ENCODE measurements around the gene ATAD3A. TPM values are rescaled to one million over a fixed set of nuclear protein-coding genes. Genes with fewer than 3 reads are reported as not detected.

ATAD3A gene
- total RNA-seq, 1 experiment from 2014 or later, result 63.2 TPM

DNA sequence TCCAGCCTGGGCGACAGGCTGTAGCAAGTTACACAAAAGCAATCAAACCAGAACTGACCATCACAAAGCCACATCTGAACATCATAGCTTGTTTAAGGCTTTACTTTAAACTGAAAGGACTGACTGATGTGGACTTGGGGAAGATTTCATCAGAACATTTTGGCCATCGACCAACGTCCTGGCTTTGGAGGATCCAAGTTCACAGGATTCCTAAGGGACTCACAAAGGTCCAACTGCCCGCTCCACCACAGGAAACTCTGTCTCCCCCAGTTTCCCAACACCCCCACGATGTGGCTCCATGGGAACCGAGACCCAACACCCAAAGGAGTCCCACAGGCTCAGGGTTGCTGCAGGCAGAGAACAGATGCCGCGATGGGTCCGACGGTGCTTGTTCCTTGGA lies 53.4 kb downstream of the ATAD3A start:
- no peak for DNase-seq (ENCODE audit: unreplicated experiment)
- peak overlapping the region; percentile 42 for H3K27ac Mint-ChIP-seq (ENCODE audit: low read depth, unreplicated experiment)
- H3K36me3 Mint-ChIP-seq (ENCODE audit: insufficient read depth, unreplicated experiment), result peaks cover 85% of the 10 kb centered on the region
- H3K4me3 Mint-ChIP-seq (ENCODE audit: unreplicated experiment), result no peak overlapping the region
- TF ChIP-seq, protein P1, sequence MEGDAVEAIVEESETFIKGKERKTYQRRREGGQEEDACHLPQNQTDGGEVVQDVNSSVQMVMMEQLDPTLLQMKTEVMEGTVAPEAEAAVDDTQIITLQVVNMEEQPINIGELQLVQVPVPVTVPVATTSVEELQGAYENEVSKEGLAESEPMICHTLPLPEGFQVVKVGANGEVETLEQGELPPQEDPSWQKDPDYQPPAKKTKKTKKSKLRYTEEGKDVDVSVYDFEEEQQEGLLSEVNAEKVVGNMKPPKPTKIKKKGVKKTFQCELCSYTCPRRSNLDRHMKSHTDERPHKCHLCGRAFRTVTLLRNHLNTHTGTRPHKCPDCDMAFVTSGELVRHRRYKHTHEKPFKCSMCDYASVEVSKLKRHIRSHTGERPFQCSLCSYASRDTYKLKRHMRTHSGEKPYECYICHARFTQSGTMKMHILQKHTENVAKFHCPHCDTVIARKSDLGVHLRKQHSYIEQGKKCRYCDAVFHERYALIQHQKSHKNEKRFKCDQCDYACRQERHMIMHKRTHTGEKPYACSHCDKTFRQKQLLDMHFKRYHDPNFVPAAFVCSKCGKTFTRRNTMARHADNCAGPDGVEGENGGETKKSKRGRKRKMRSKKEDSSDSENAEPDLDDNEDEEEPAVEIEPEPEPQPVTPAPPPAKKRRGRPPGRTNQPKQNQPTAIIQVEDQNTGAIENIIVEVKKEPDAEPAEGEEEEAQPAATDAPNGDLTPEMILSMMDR (IDR thresholded peaks at IDR 0.05; ENCODE audit: unreplicated experiment), result no peak
- peaks cover 6% of the 10 kb centered on the region for H3K4me1 Mint-ChIP-seq (ENCODE audit: insufficient read depth, unreplicated experiment)
- intact Hi-C loops (cut with micrococcal nuclease), result no loop called here
- no TSS peak for BruUV-seq (replicated peaks)
- CTCF ChIA-PET, result interaction anchor here (0.6 kb wide), 1 partner anchor 193 kb away, joined by 3 read pairs; no protein-coding TSS in a partner anchor
- no peaks in the 10 kb centered on the region for H3K27me3 Mint-ChIP-seq (ENCODE audit: insufficient read depth, unreplicated experiment)
- H3K9me3 Mint-ChIP-seq (ENCODE audit: unreplicated experiment), result no peaks in the 10 kb centered on the region
- POLR2A ChIA-PET, result interaction anchor here (1.0 kb wide), 1 partner anchor 9 kb away, joined by 3 read pairs; no protein-coding TSS in a partner anchor

DNA sequence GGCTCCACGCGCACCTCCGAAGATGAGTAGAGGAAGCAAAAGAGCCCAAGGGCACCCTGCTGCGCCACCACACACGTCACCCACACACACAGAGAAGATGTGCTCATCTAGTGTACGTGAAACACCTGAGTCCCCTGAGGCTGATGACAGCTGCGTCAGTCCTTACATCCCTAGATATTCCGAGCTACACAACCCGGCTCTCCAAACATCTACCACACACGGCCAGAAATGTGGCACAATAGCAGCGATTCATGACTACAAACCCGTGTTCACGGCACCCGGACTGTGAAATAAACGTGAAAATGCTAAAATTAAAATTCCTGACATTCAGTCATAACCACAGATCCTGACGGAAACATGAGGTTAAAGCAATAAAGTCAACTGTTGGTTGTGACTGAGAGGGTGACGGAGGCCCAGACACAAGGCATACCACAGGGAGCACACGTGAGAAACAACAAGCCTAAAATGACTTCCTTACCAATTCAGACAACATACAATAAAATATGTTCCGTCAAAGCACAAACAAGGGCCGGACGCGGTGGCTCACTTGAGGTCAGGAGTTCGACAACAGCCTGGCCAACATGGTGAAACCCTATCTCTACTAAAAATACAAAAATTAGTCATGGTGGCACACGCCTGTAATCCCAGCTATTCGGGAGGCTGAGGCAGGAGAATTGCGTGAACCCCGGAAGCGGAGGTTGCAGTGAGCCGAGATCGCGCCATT lies 55.4 kb downstream of the ATAD3A start:
- no peaks in the 10 kb centered on the region for H3K27me3 Mint-ChIP-seq (ENCODE audit: insufficient read depth, unreplicated experiment)
- no TSS peak for BruUV-seq (replicated peaks)
- intact Hi-C loops (cut with micrococcal nuclease), result no loop called here
- peaks cover 6% of the 10 kb centered on the region for H3K4me1 Mint-ChIP-seq (ENCODE audit: insufficient read depth, unreplicated experiment)
- TF ChIP-seq, protein P1 (IDR thresholded peaks at IDR 0.05; ENCODE audit: unreplicated experiment), result no peak
- ChIA-PET POLR2A (no interaction called here), CTCF (no interaction called here)
- H3K4me3 Mint-ChIP-seq (ENCODE audit: unreplicated experiment), result no peak overlapping the region
- H3K9me3 Mint-ChIP-seq (ENCODE audit: unreplicated experiment), result no peaks in the 10 kb centered on the region
- no peak for DNase-seq (ENCODE audit: unreplicated experiment)
- H3K36me3 Mint-ChIP-seq (ENCODE audit: insufficient read depth, unreplicated experiment), result peaks cover 85% of the 10 kb centered on the region
- no peak overlapping the region for H3K27ac Mint-ChIP-seq (ENCODE audit: low read depth, unreplicated experiment)

- Mint-ChIP-seq H3K27ac (ENCODE audit: low read depth, unreplicated experiment) (no peak overlapping the region), H3K9me3 (ENCODE audit: unreplicated experiment) (no peaks in the 10 kb centered on the region), H3K4me3 (ENCODE audit: unreplicated experiment) (no peak overlapping the region), H3K27me3 (ENCODE audit: insufficient read depth, unreplicated experiment) (no peaks in the 10 kb centered on the region), H3K36me3 (ENCODE audit: insufficient read depth, unreplicated experiment) (peaks cover 81% of the 10 kb centered on the region), H3K4me1 (ENCODE audit: insufficient read depth, unreplicated experiment) (peaks cover 6% of the 10 kb centered on the region)
- CTCF ChIA-PET, result interaction anchor here (0.8 kb wide), 1 partner anchor 168 kb away, joined by 3 read pairs; no protein-coding TSS in a partner anchor
- no peak for DNase-seq (ENCODE audit: unreplicated experiment)
- POLR2A ChIA-PET, result no interaction called here
- intact Hi-C loops (cut with micrococcal nuclease), result no loop called here
- BruUV-seq (replicated peaks), result no TSS peak
- TF ChIP-seq, protein P1 (IDR thresholded peaks at IDR 0.05; ENCODE audit: unreplicated experiment), result no peak
Observed at GRCh38 chr1:1567891-1568291, 55.9 kb downstream of the ATAD3A start.

DNA sequence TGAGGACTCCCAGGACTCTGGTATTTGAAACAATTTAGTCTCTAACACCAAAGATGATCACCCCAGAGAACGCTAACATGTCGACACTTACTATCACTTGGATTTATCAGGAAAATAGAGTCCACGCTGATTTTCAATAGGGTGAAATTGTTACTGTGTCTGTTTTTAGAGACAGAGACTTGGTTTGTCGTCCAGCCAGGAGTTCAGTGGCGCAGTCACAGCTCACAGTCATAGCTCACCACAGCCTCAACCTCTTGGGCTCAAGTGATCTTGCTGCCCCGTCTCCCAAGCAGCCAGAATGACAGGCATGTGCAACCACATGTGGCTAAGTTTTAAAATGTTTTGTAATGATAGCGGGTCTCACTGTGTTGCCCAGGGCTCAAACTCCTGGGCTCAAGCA lies 57.4 kb downstream of the ATAD3A start:
- Mint-ChIP-seq H3K9me3 (ENCODE audit: unreplicated experiment) (no peaks in the 10 kb centered on the region), H3K4me1 (ENCODE audit: insufficient read depth, unreplicated experiment) (peaks cover 6% of the 10 kb centered on the region), H3K27ac (ENCODE audit: low read depth, unreplicated experiment) (no peak overlapping the region), H3K4me3 (ENCODE audit: unreplicated experiment) (no peak overlapping the region), H3K36me3 (ENCODE audit: insufficient read depth, unreplicated experiment) (peaks cover 80% of the 10 kb centered on the region), H3K27me3 (ENCODE audit: insufficient read depth, unreplicated experiment) (no peaks in the 10 kb centered on the region)
- TF ChIP-seq, protein P1 (IDR thresholded peaks at IDR 0.05; ENCODE audit: unreplicated experiment), result no peak
- intact Hi-C loops (cut with micrococcal nuclease), result no loop called here
- POLR2A ChIA-PET, result no interaction called here
- CTCF ChIA-PET, result no interaction called here
- BruUV-seq (replicated peaks), result no TSS peak
- no peak for DNase-seq (ENCODE audit: unreplicated experiment)

Measured in MCF 10A (cell line).